SK-N-MC (cell line): ENCODE results near the gene HSPA4.
"Not testable (repeated sequence)": the region's sequence is repeated elsewhere in the genome, so short reads cannot be mapped to it uniquely, and the experiment has no call there.

Experiments used
- DNase-seq: peaks from one replicate; pipeline ENCODE4 v3.0.0-alpha.2; 2011; ENCODE audit warnings: low read depth, low spot score
- H3K27ac ChIP-seq: fragments of 200-600 bp; sonication (generic); 2 replicates; pipeline ENCODE4 v1.5.1; 2016; ENCODE audit warnings: mixed run types
- H3K36me3 ChIP-seq: fragments of 200-600 bp; sonication (generic); 2 replicates; pipeline ENCODE4 v1.6.1; 2017; ENCODE audit warnings: antibody characterized with exemption, low read length, mixed read lengths; ENCODE audit not compliant: insufficient read depth
- H3K4me3 ChIP-seq: fragments of 200-600 bp; sonication (generic); 2 replicates; pipeline ENCODE4 v1.5.1; 2016
- H3K9ac ChIP-seq: fragments of 200-600 bp; sonication (generic); 2 replicates; pipeline ENCODE4 v1.8.0; 2017; ENCODE audit warnings: mixed run types, mixed read lengths; ENCODE audit not compliant: insufficient read length
- H3K9me3 ChIP-seq: fragments of 200-600 bp; sonication (generic); 2 replicates; pipeline ENCODE4 v1.6.1; 2017; ENCODE audit warnings: low read depth, mild to moderate bottlenecking, antibody characterized with exemption, low read length, moderate library complexity, mixed read lengths
- EZH2 ChIP-seq: fragments of 200-600 bp; sonication (generic); IDR thresholded peaks from one replicate; pipeline ENCODE4 v1.6.1; 2017; ENCODE audit warnings: antibody characterized with exemption
- FOXP2 ChIP-seq: optimal IDR thresholded peaks from 2 replicates; pipeline ENCODE3; 2011; ENCODE audit warnings: mild to moderate bottlenecking, moderate library complexity; ENCODE audit not compliant: insufficient read depth; ENCODE audit errors: extremely low read length, control extremely low read depth
- POLR2AphosphoS5 ChIP-seq: IDR thresholded peaks from 2 replicates; pipeline ENCODE4 v1.6.1; 2012; ENCODE audit warnings: mild to moderate bottlenecking, low read depth, low read length, borderline replicate concordance

The HSPA4 gene

GRCh38 chr5:133081036-133081435 lies 29.2 kb downstream of the HSPA4 start:
- Histone ChIP-seq H3K27ac (peak overlapping the region; percentile 74), H3K9ac (no peak overlapping the region), H3K9me3 (no peaks in the 10 kb centered on the region), H3K36me3 (peaks cover 73% of the 10 kb centered on the region), H3K4me3 (no peak overlapping the region)
- TF ChIP-seq POLR2AphosphoS5 (no peak), EZH2 (no peak), FOXP2 (no peak)
- DNase-seq, result no peak

GRCh38 chr5:133081703-133082102 lies 29.9 kb downstream of the HSPA4 start:
- Histone ChIP-seq H3K36me3 (peaks cover 73% of the 10 kb centered on the region), H3K9ac (no peak overlapping the region)
- TF ChIP-seq FOXP2, result no peak
- no peak for TF ChIP-seq POLR2AphosphoS5
- TF ChIP-seq EZH2, result no peak

GRCh38 chr5:133082128-133082527 lies 30.3 kb downstream of the HSPA4 start:
- peak overlapping the region; percentile 20; the same call in 1 of the 2 replicates for H3K4me3 ChIP-seq
- H3K36me3 ChIP-seq, result peaks cover 73% of the 10 kb centered on the region
- no peaks in the 10 kb centered on the region for H3K9me3 ChIP-seq
- no peak overlapping the region for H3K9ac ChIP-seq
- TF ChIP-seq EZH2 (no peak), POLR2AphosphoS5 (no peak), FOXP2 (no peak)
- peak overlapping the region; percentile 74 for H3K27ac ChIP-seq
- DNase-seq, result no peak

More at GRCh38 chr5:133081703-133082102, 29.9 kb downstream of the HSPA4 start:
- H3K9me3 ChIP-seq, result no peaks in the 10 kb centered on the region
- no peak for DNase-seq
- H3K4me3 ChIP-seq, result peak overlapping the region; percentile 20; the same call in 1 of the 2 replicates
- peak overlapping the region; percentile 74 for H3K27ac ChIP-seq

DNA sequence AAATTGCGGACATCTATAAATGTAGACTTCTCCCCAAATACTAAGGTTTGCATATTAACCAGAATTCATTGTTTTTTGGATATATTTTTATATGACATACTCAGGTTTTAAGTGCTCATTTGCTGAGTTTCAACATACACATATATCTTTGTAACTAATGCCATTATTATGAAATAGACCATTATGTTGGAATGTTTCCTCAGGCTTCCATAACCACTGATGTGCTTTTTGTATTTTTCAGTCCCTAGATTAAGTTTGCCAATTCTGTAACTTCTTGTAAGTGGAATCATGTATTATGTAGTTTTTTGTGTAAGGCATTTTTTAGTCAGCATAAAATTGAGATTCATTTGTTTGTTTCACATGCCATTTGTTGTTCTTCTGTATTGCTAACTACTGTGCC lies 32.1 kb downstream of the HSPA4 start:
- H3K9ac ChIP-seq, result no peak overlapping the region
- no peak overlapping the region for H3K27ac ChIP-seq
- H3K36me3 ChIP-seq, result peaks cover 75% of the 10 kb centered on the region
- no peak overlapping the region for H3K4me3 ChIP-seq
- no peak for DNase-seq
- H3K9me3 ChIP-seq, result no peaks in the 10 kb centered on the region
- TF ChIP-seq EZH2 (no peak), FOXP2 (no peak)

- not testable (repeated sequence) for H3K27ac ChIP-seq, H3K4me3 ChIP-seq, H3K9ac ChIP-seq, H3K9me3 ChIP-seq, DNase-seq
- H3K36me3 ChIP-seq, result peaks cover 75% of the 10 kb centered on the region
Observed at GRCh38 chr5:133085171-133085570, 33.4 kb downstream of the HSPA4 start.

DNA sequence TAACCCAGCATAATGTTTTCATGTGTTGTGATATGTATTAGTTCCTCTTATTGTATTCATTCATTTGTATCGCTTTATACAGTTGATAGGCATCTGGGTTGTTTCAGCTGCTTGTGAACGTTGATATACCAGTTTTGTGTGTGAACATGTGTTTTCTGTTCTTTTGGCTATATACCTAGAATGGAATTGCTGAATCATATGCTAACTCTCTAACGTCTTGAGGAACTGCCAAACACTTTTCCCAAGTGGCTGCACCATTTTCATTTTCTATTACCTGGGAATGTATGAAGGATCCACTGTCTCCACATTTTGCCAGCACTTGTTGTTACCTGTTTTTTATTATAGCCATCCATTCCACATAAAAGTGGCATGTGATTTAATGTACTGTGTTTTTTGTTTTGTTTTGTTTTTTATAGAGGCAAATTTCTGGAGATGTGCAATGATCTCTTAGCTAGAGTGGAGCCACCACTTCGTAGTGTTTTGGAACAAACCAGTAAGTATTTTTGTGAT lies 34.6 kb downstream of the HSPA4 start:
- no peak overlapping the region for H3K27ac ChIP-seq
- no peaks in the 10 kb centered on the region for H3K9me3 ChIP-seq
- H3K9ac ChIP-seq, result no peak overlapping the region
- H3K36me3 ChIP-seq, result peaks cover 79% of the 10 kb centered on the region
- no peak overlapping the region for H3K4me3 ChIP-seq
- no peak for TF ChIP-seq POLR2AphosphoS5
- TF ChIP-seq FOXP2, result no peak
- TF ChIP-seq EZH2, result no peak
- no peak for DNase-seq

GRCh38 chr5:133088064-133088463 lies 36.3 kb downstream of the HSPA4 start:
- no peak for DNase-seq
- TF ChIP-seq POLR2AphosphoS5 (no peak), EZH2 (no peak), FOXP2 (no peak)
- H3K9me3 ChIP-seq, result no peaks in the 10 kb centered on the region
- no peak overlapping the region for H3K4me3 ChIP-seq
- no peak overlapping the region for H3K27ac ChIP-seq
- no peak overlapping the region for H3K9ac ChIP-seq
- peaks cover 89% of the 10 kb centered on the region for H3K36me3 ChIP-seq

DNA sequence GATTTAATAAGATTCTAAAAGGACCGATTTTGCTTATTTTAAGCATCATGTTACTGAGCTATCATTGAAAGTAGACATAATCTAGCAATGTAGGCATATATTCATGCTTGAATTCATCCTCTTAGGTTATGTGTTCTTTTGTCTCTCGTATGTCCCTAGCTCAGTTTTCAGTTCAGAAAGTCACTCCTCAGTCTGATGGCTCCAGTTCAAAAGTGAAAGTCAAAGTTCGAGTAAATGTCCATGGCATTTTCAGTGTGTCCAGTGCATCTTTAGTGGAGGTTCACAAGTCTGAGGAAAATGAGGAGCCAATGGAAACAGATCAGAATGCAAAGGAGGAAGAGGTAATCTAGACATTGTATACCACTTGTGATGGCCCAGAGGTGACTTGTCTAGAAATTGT lies 39.2 kb downstream of the HSPA4 start:
- DNase-seq, result no peak
- no peak for TF ChIP-seq FOXP2
- no peak for TF ChIP-seq EZH2
- TF ChIP-seq POLR2AphosphoS5, result no peak
- no peak overlapping the region for H3K27ac ChIP-seq
- peaks cover 89% of the 10 kb centered on the region for H3K36me3 ChIP-seq
- no peaks in the 10 kb centered on the region for H3K9me3 ChIP-seq
- no peak overlapping the region for H3K4me3 ChIP-seq
- no peak overlapping the region for H3K9ac ChIP-seq

GRCh38 chr5:133106343-133106742 lies 54.5 kb downstream of the HSPA4 start:
- no peak overlapping the region for H3K9ac ChIP-seq
- no peak overlapping the region for H3K27ac ChIP-seq
- TF ChIP-seq POLR2AphosphoS5, result no peak; the same call in 1 of the 2 replicates
- no peak for TF ChIP-seq FOXP2
- TF ChIP-seq EZH2, result no peak
- no peak for DNase-seq
- H3K9me3 ChIP-seq, result no peaks in the 10 kb centered on the region
- H3K36me3 ChIP-seq, result peaks cover 44% of the 10 kb centered on the region
- H3K4me3 ChIP-seq, result no peak overlapping the region
